GM10266 (cell line): ENCODE results near the gene ASB11.
"Not testable (repeated sequence)": the region's sequence is repeated elsewhere in the genome, so short reads cannot be mapped to it uniquely, and the experiment has no call there.

ENCODE experiments used
- DNase-seq: peaks from one replicate; pipeline ENCODE4 v3.0.0; 2012; ENCODE audit errors: extremely low spot score
- TF ChIP-seq, protein P1 (sequence below): IDR thresholded peaks from 2 replicates; pipeline ENCODE4 v1.5.1; 2012; ENCODE audit warnings: mild to moderate bottlenecking, low read depth; ENCODE audit not compliant: control insufficient read depth, insufficient read depth; ENCODE audit errors: missing control alignments

The ASB11 gene

GRCh38 chrX:15292861-15293260, 22.6 kb downstream of the ASB11 start:
- DNase-seq, result no peak
- TF ChIP-seq, protein P1, sequence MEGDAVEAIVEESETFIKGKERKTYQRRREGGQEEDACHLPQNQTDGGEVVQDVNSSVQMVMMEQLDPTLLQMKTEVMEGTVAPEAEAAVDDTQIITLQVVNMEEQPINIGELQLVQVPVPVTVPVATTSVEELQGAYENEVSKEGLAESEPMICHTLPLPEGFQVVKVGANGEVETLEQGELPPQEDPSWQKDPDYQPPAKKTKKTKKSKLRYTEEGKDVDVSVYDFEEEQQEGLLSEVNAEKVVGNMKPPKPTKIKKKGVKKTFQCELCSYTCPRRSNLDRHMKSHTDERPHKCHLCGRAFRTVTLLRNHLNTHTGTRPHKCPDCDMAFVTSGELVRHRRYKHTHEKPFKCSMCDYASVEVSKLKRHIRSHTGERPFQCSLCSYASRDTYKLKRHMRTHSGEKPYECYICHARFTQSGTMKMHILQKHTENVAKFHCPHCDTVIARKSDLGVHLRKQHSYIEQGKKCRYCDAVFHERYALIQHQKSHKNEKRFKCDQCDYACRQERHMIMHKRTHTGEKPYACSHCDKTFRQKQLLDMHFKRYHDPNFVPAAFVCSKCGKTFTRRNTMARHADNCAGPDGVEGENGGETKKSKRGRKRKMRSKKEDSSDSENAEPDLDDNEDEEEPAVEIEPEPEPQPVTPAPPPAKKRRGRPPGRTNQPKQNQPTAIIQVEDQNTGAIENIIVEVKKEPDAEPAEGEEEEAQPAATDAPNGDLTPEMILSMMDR, result no peak

- DNase-seq, result no peak
- TF ChIP-seq, protein P1, result no peak
These were observed 37.8 kb downstream of the ASB11 start for GRCh38 chrX:15277604-15278003.

GRCh38 chrX:15274946-15275345, 40.5 kb downstream of the ASB11 start:
- TF ChIP-seq, protein P1, result no peak
- no peak for DNase-seq

GRCh38 chrX:15273275-15273674, 42.2 kb downstream of the ASB11 start:
- not testable (repeated sequence) for DNase-seq

DNA sequence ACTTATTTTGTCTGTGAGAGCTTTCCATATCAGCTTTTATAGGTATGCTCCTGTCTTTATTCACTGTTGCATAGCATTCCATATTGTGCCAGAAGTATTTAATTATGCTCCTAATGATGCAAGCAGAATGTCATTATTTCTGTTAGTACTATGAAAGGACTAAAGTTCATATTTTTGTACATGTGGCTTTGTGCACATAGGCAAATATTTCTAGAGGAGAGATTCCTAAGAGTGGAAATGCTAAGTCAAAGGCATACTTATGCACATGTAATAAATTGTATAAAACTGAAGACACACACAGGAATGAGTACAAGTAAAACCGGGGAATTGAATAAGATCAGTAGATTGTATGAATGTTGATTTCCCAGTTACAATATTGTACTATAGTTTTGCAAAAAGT, 43.7 kb downstream of the ASB11 start:
- TF ChIP-seq, protein P1, result no peak
- no peak for DNase-seq

GRCh38 chrX:15269618-15270521, 45.6 kb downstream of the ASB11 start, which contains the start of gene ASB9:
TSS of gene ASB9 (minus strand) at chrX:15270083. CDS start at chrX:15269874, 209 bp downstream.
- peak; percentile 10 for DNase-seq
- TF ChIP-seq, protein P1, result no peak

DNA sequence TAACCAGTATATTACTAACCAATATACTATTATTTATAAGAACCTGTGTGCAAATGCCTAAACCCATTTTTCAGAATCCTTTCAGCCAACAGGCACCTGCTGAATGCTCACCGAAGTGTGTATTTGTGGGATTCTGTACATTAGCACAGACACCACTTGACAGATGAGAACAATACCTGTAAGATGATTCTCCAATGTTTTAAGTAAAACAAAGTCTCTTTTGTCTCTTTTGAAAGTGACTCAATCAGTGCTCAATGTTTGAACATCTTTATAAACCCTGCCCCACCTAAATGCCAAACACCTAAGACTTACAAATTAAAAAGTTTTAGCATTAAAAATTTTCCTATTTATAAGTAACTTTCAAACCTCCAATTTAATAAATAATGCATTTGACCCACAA, 46.3 kb downstream of the ASB11 start:
- TF ChIP-seq, protein P1, result no peak
- DNase-seq, result no peak
